22Rv1 (cell line): ENCODE measurements around the gene HK1.

ENCODE experiments used
- H3K27ac ChIP-seq: fragments of 450-650 bp; 2 replicates; pipeline ENCODE4 v1.5.1; 2017
- CTCF ChIP-seq: fragments of 450-650 bp; IDR thresholded peaks from 2 replicates; pipeline ENCODE4 v1.5.1; 2017; ENCODE audit warnings: mild to moderate bottlenecking
- ZFX ChIP-seq: fragments of 450-650 bp; IDR thresholded peaks from 2 replicates; pipeline ENCODE4 v1.6.1; 2017; ENCODE audit warnings: antibody characterized with exemption, borderline replicate concordance

Gene HK1

GRCh38 chr10:69323622-69324021 is 45.3 kb downstream of the HK1 start:
- no peak overlapping the region for H3K27ac ChIP-seq
- TF ChIP-seq CTCF, result no peak

GRCh38 chr10:69324583-69324982 is 46.3 kb downstream of the HK1 start:
- H3K27ac ChIP-seq, result no peak overlapping the region
- no peak for TF ChIP-seq CTCF
- no peak for TF ChIP-seq ZFX

- peak overlapping the region; percentile 74 for H3K27ac ChIP-seq
Observed at GRCh38 chr10:69325637-69326523, 47.6 kb downstream of the HK1 start.

- H3K27ac ChIP-seq, result peak overlapping the region; percentile 74
- no peak for TF ChIP-seq ZFX
- no peak for TF ChIP-seq CTCF
Observed at GRCh38 chr10:69326692-69327091, 48.4 kb downstream of the HK1 start.

GRCh38 chr10:69327463-69328379 is 49.4 kb downstream of the HK1 start:
- no peak for TF ChIP-seq CTCF
- TF ChIP-seq ZFX, result no peak
- H3K27ac ChIP-seq, result peak overlapping the region; percentile 74

- TF ChIP-seq ZFX (no peak), CTCF (no peak)
- peak overlapping the region; percentile 74 for H3K27ac ChIP-seq
Observed at GRCh38 chr10:69328380-69328735, 50.1 kb downstream of the HK1 start.

- peak overlapping the region; percentile 74 for H3K27ac ChIP-seq
Observed at GRCh38 chr10:69328888-69329287, 50.6 kb downstream of the HK1 start.

GRCh38 chr10:69329721-69330178 is 51.5 kb downstream of the HK1 start:
- no peak overlapping the region for H3K27ac ChIP-seq

More at GRCh38 chr10:69329721-69330178, 51.5 kb downstream of the HK1 start:
- TF ChIP-seq ZFX, result no peak
- TF ChIP-seq CTCF, result no peak
